Measurements from ENCODE around the gene LRRIQ4. TPM values are rescaled to one million over a fixed set of nuclear protein-coding genes. Genes with fewer than 3 reads are reported as not detected.

Gene LRRIQ4
- total RNA-seq, result not detected

GRCh38 chr3:169812332-169813235 is at the start of gene LRRIQ4, which contains the start of gene LRRC34:
Gene LRRIQ4 (plus strand): TSS chr3:169812870. CDS start chr3:169821922, 9,052 bp downstream.
Gene LRRC34 (minus strand): TSS chr3:169812904. CDS start chr3:169812548, 356 bp downstream.
- Histone ChIP-seq H3K4me3 (peak within 1 kb of the TSS; percentile 44 to 88 (median 65)), H3K4me1 (peaks cover 0 to 26% (median 2%) of the 10 kb centered on the region in 4 donors), H3K27me3 (no peaks in the 10 kb centered on the region), H3K36me3 (no peaks in the 10 kb centered on the region), H3K27ac (peak within 1 kb of the TSS in 3 of 4 donors; percentile 77 to 88 (median 80)), H3K9me3 (peaks cover 0 to 11% (median 3%) of the 10 kb centered on the region in 4 donors)
- TF ChIP-seq POLR2A (IDR thresholded peaks at IDR 0.05) (no peak), CTCF (IDR thresholded peaks at IDR 0.05) (peak in 1 of 5 experiments; percentile 20), EP300 (IDR thresholded peaks at IDR 0.05) (peak in 1 of 2 donors; percentile 25)
- 6% methylated on average over 39 to 51 of the region's 56 CpGs for WGBS, 2 donors
- DNase-seq (ENCODE audit: low spot score in 2 of 2), result peak; percentile 46 to 70

GRCh38 chr3:169764312-169764881 is 48.3 kb upstream of the LRRIQ4 start:
- Histone ChIP-seq H3K4me3 (peak overlapping the region; percentile 54 to 85 (median 84)), H3K36me3 (no peaks in the 10 kb centered on the region), H3K27ac (peak overlapping the region; percentile 93 to 97 (median 94)), H3K27me3 (no peaks in the 10 kb centered on the region), H3K9me3 (peaks cover 0 to 5% (median 0%) of the 10 kb centered on the region in 4 donors), H3K4me1 (peaks cover 0 to 19% (median 3%) of the 10 kb centered on the region in 4 donors)
- TF ChIP-seq EP300 (IDR thresholded peaks at IDR 0.05) (no peak), POLR2A (IDR thresholded peaks at IDR 0.05) (no peak), CTCF (IDR thresholded peaks at IDR 0.05) (no peak)
- WGBS, 2 donors, result 0% methylated on average over 19 to 30 of the region's 46 CpGs
- DNase-seq (ENCODE audit: low spot score in 2 of 2), result peak; percentile 43 to 46

- Histone ChIP-seq H3K4me3 (peak within 1 kb of the TSS; percentile 54 to 85 (median 84)), H3K9me3 (peaks cover 0 to 5% (median 0%) of the 10 kb centered on the region in 4 donors), H3K4me1 (peaks cover 0 to 19% (median 3%) of the 10 kb centered on the region in 4 donors), H3K27ac (peak within 1 kb of the TSS; percentile 93 to 97 (median 94)), H3K27me3 (no peaks in the 10 kb centered on the region), H3K36me3 (no peaks in the 10 kb centered on the region)
- peak; percentile 89 for DNase-seq (ENCODE audit: low spot score in 2 of 2)
- WGBS, 2 donors, result 7 to 8% methylated on average over 42 of the region's 42 CpGs
- TF ChIP-seq CTCF (IDR thresholded peaks at IDR 0.05) (peak in 2 of 5 experiments; percentile 25 to 35), POLR2A (IDR thresholded peaks at IDR 0.05) (peak; percentile 93 to 99), EP300 (IDR thresholded peaks at IDR 0.05) (peak; percentile 84 to 98)
These were observed 47.6 kb upstream of the LRRIQ4 start, which contains the start of gene TERC for GRCh38 chr3:169764882-169765612. Gene TERC (minus strand): TSS chr3:169765060.

GRCh38 chr3:169769287-169770181 is 43.1 kb upstream of the LRRIQ4 start, which contains the start of gene ACTRT3:
Gene ACTRT3 (minus strand): TSS chr3:169769561. CDS start chr3:169769520, 41 bp downstream.
- peak; percentile 30 to 33 for DNase-seq (ENCODE audit: low spot score in 2 of 2)
- peaks cover 0 to 3% (median 0%) of the 10 kb centered on the region in 3 donors for H3K36me3 ChIP-seq
- peaks cover 0 to 9% (median 7%) of the 10 kb centered on the region in 4 donors for H3K4me1 ChIP-seq
- peak; percentile 15 to 35 for TF ChIP-seq POLR2A (IDR thresholded peaks at IDR 0.05)
- peak in 1 of 5 experiments; percentile 30 for TF ChIP-seq CTCF (IDR thresholded peaks at IDR 0.05)
- TF ChIP-seq EP300 (IDR thresholded peaks at IDR 0.05), result peak; percentile 49 to 55
- H3K4me3 ChIP-seq, result peak within 1 kb of the TSS; percentile 47 to 85 (median 63)
- peaks cover 0 to 5% (median 0%) of the 10 kb centered on the region in 4 donors for H3K9me3 ChIP-seq
- 1 to 5% methylated on average over 33 to 36 of the region's 51 CpGs for WGBS, 2 donors
- H3K27me3 ChIP-seq, result no peaks in the 10 kb centered on the region
- H3K27ac ChIP-seq, result peak within 1 kb of the TSS; percentile 69 to 95 (median 90)

All from tibial nerve (tissue), 4 donors.